Fibroblast of the aortic adventitia (primary cell): ENCODE results near the gene MEX3A. TPM values are rescaled to one million over a fixed set of nuclear protein-coding genes. Genes with fewer than 3 reads are reported as not detected.

Source experiments
- DNase-seq: peaks from one replicate; pipeline ENCODE4 v3.0.0-alpha.2; 2010; ENCODE audit warnings: low read depth
- H3K4me3 ChIP-seq: 2 replicates; pipeline ENCODE4 v1.5.1; 2011; ENCODE audit warnings: low read depth, mild to moderate bottlenecking, control low read depth, low read length, moderate library complexity
- total RNA-seq: library from RNA; depleted of rRNA; stranded (reverse); fragments of >200 nt; gene quantifications from 2 replicates; pipeline ENCODE4 v1.2.3, GENCODE V29; 2012; ENCODE audit warnings: low replicate concordance
- TF ChIP-seq, protein P1 (sequence below): IDR thresholded peaks from 2 replicates; pipeline ENCODE4 v1.5.1; 2011; ENCODE audit warnings: mild to moderate bottlenecking, low read length, control low read depth, inconsistent platforms; ENCODE audit not compliant: insufficient read depth

The MEX3A gene
- total RNA-seq, 1 donor: 0.90 TPM

GRCh38 chr1:156070548-156070947 is 11.7 kb downstream of the MEX3A start:
- no peak overlapping the region for H3K4me3 ChIP-seq
- DNase-seq: no peak
- TF ChIP-seq, protein P1, sequence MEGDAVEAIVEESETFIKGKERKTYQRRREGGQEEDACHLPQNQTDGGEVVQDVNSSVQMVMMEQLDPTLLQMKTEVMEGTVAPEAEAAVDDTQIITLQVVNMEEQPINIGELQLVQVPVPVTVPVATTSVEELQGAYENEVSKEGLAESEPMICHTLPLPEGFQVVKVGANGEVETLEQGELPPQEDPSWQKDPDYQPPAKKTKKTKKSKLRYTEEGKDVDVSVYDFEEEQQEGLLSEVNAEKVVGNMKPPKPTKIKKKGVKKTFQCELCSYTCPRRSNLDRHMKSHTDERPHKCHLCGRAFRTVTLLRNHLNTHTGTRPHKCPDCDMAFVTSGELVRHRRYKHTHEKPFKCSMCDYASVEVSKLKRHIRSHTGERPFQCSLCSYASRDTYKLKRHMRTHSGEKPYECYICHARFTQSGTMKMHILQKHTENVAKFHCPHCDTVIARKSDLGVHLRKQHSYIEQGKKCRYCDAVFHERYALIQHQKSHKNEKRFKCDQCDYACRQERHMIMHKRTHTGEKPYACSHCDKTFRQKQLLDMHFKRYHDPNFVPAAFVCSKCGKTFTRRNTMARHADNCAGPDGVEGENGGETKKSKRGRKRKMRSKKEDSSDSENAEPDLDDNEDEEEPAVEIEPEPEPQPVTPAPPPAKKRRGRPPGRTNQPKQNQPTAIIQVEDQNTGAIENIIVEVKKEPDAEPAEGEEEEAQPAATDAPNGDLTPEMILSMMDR: no peak

DNA sequence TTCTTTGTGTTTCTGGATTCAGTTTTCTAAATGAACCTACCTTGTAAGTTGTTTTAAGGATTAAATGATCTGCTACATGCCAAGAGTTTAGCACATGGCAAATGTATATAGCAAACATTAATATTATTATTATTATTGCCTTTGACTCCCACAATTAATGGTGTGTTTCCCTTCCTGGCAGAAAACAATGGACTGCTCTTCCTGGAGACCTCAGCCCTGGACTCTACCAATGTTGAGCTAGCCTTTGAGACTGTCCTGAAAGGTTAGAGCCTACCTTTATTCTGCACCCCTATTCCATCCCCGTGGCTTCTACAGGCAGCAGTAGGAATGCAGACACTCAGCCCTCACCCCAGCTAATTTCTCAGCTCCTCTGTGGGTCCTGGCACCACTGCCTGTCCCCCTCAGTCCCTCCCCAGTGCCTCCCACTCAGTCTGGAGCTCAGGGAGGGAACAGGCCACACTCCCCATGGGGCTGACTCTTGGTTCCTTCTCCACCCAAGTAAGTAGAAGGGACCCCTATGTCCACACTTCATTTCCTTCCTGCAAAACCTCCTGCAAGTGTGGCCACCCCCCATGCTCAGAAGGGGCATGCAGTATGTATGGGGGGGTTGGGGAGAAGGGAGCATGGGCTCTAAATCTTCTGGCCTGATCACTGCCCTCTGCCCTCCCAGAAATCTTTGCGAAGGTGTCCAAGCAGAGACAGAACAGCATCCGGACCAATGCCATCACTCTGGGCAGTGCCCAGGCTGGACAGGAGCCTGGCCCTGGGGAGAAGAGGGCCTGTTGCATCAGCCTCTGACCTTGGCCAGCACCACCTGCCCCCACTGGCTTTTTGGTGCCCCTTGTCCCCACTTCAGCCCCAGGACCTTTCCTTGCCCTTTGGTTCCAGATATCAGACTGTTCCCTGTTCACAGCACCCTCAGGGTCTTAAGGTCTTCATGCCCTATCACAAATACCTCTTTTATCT is 12.5 kb downstream of the MEX3A start:
- TF ChIP-seq, protein P1: no peak
- H3K4me3 ChIP-seq: no peak overlapping the region

DNA sequence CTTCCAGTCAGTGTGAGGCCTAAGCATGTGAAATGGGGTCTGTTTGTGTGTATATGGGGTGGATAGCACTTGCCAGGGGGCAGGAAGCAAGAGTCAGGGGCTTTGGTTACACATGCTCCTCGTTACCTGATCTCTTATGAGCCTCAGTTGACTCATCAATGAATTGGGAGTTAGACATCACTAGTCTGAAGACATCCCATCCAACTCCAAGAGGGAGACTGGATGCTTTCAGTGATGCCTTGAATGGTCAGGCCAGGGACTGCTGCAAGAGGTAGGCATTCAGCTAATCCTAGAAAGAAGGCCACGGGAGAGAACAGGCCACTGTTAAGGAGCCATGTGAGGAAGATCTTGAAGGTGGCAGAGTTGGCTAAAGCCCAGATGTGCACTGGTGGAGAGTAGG is 15.0 kb downstream of the MEX3A start:
- no peak for DNase-seq
- H3K4me3 ChIP-seq: no peak overlapping the region
- TF ChIP-seq, protein P1: no peak

More for the DNA sequence above, 12.5 kb downstream of the MEX3A start:
- DNase-seq: no peak

DNA sequence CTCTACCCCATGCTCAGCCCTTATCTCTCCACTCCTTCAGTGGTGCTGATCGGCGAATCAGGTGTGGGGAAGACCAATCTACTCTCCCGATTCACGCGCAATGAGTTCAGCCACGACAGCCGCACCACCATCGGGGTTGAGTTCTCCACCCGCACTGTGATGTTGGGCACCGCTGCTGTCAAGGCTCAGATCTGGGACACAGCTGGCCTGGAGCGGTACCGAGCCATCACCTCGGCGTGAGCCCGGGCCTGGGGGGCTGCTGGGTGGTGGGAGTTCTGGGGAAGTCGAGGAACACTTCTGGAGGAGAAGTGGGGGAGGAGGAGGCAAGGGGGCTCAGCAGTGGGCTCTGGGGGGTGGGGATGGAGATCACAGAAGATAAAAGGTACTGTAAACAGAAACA is 16.4 kb downstream of the MEX3A start:
- no peak for DNase-seq
- TF ChIP-seq, protein P1: no peak
- no peak overlapping the region for H3K4me3 ChIP-seq

DNA sequence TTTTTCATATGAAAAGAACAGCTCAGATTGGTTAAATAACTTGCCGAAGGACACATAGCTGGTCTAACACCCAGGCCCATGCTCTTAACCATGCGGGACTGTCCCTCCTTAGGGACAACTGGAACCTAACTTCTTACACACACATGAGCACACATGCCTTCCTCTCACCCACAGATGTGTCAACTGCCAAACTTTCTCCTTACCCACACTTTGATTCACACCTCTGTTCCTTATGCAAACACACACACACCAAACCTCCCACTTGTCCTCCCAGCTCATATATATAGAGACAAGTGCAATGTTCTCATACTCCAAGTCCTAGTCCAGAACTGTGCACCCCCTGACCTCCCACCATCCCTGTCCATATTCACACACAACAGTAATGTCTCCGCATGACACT is 17.1 kb downstream of the MEX3A start:
- no peak overlapping the region for H3K4me3 ChIP-seq
- DNase-seq: no peak
- TF ChIP-seq, protein P1: no peak

DNA sequence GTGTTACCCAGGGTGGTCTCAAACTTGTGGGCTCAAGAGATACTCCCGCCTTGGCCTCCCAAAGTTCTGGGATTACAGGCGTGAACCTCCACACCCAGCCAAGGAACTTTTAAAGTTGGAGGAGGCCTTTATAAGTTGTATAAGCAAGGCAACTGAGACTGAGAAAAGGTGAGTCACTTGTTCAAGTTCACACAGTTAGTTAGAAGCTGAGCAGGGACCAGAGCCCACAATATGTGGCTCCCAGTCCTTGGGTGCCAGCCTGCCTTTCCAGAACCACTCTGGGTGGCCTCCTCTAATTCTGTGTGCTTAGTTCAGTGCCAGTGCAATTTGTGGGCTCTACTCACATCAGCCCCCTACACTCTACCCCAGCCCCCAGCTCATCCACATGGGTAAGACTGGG is 17.6 kb downstream of the MEX3A start:
- TF ChIP-seq, protein P1: no peak
- no peak for DNase-seq

More for the DNA sequence above, 17.6 kb downstream of the MEX3A start:
- no peak overlapping the region for H3K4me3 ChIP-seq
